ENCODE data around the gene MLPH. TPM values are rescaled to one million over a fixed set of nuclear protein-coding genes. Genes with fewer than 3 reads are reported as not detected.
A peak's percentile ranks its signal among the peaks of the same experiment; 100 is the strongest.

The MLPH gene
- total RNA-seq, 2 experiments from 2014 or later: 0.39 TPM; not detected in 1

DNA sequence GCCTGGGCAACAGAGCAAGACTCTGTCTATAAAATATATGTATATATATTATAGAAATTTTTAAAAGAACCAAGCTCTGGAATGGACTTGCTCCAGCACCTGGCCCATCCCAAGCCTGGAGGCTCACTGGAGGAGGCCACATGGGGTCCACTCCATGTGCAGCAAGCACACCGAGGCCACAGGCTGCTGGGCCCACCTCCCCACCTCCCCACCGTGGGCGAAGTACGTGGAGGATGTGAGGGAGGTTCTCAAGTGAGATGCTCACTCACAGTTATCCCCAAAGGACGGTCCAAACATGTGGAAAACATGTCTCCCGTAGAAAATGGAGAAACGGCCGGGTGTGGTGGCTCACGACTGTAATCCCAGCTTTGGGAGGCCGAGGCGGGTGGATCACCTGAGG is 117.3 kb downstream of the MLPH start:
- ATAC-seq (ENCODE audit: poor library complexity): no peak
- no peak for DNase-seq
- Histone ChIP-seq H3K9me3 (ENCODE audit: control insufficient read depth in 1 of 2, insufficient read depth in 1 of 2, low read length in 2 of 2) (no peaks in the 10 kb centered on the region), H3K27ac (ENCODE audit: low read depth in 1 of 2, low read length in 2 of 2) (peak overlapping the region in 1 of 2 donors; percentile 87), H3K36me3 (ENCODE audit: insufficient read depth, low read length) (no peaks in the 10 kb centered on the region), H3K27me3 (ENCODE audit: control insufficient read depth in 1 of 2, insufficient read depth in 2 of 2, low read length in 2 of 2) (no peaks in the 10 kb centered on the region), H3K4me1 (ENCODE audit: insufficient read depth, low read length) (peaks cover 24% of the 10 kb centered on the region), H3K4me3 (ENCODE audit: low read length) (no peak overlapping the region)
- H3K9me3 Mint-ChIP-seq: no peaks in the 10 kb centered on the region
- intact Hi-C loops (cut with DNase I, micrococcal nuclease): loop anchor here in 1 of 2 experiments (5.0 kb wide), 1 partner anchor 68 kb away; no protein-coding TSS in a partner anchor
- CTCF ChIA-PET: interaction anchor here (0.6 to 1.2 kb wide), 4 partner anchors 32 to 129 kb away, joined by 3 to 6 read pairs (median 4); no protein-coding TSS in a partner anchor
- no peaks in the 10 kb centered on the region for H3K36me3 Mint-ChIP-seq (ENCODE audit: low read depth)
- H3K27me3 Mint-ChIP-seq: no peaks in the 10 kb centered on the region
- peak overlapping the region; percentile 89 for H3K27ac Mint-ChIP-seq
- POLR2A ChIA-PET: interaction anchor here (0.9 to 2.6 kb wide), 4 partner anchors 12 to 141 kb away, joined by 4 to 10 read pairs (median 6); no protein-coding TSS in a partner anchor
- H3K4me3 Mint-ChIP-seq: no peak overlapping the region
- TF ChIP-seq CTCF (IDR thresholded peaks at IDR 0.05): no peak
- peaks cover 27% of the 10 kb centered on the region for H3K4me1 Mint-ChIP-seq (ENCODE audit: low read depth)

Small RNAs within 50 kb of the gene (microRNA-seq; reads per million reads assigned to microRNA genes)
- not detected for gene MIR6811 (ENCODE audit: borderline microRNAs expressed, borderline replicate concordance)

Other genes with a start within 250 kb of the MLPH start
- 1 to 10 TPM; 1.3 TPM for gene COL6A3, start 73.1 kb upstream of the MLPH start, total RNA-seq
- not detected for gene PRLH, start 79.3 kb downstream of the MLPH start, total RNA-seq
- gene RAB17, start 103.5 kb downstream of the MLPH start, total RNA-seq: not detected
- 100 to 1,000 TPM; 157 to 161 TPM for gene LRRFIP1, start 140.3 kb downstream of the MLPH start, total RNA-seq